Activated naive CD8-positive, alpha-beta T cell treated with anti-CD3 and anti-CD28 coated beads, Interleukin-2, amount 50 U/mL, for 24 hours (primary cell): ENCODE measurements around the gene BCAS4.
"Not testable (repeated sequence)": the region's sequence is repeated elsewhere in the genome, so short reads cannot be mapped to it uniquely, and the experiment has no call there.

Source experiments
- ATAC-seq: fragments of 150-1000 bp; cut with Tn5 transposase; one replicate; pipeline ENCODE4 v1.10.0; 2021
- DNase-seq: peaks from one replicate; pipeline ENCODE4 v3.0.0; 2021
- H3K27ac Mint-ChIP-seq: one replicate; pipeline ENCODE4 v1.8.0; 2021; ENCODE audit warnings: mild to moderate bottlenecking, mixed read lengths
- H3K27me3 Mint-ChIP-seq: one replicate; pipeline ENCODE4 v1.8.0; 2021; ENCODE audit warnings: mixed read lengths
- H3K36me3 Mint-ChIP-seq: one replicate; pipeline ENCODE4 v1.8.0; 2021; ENCODE audit warnings: low read depth, mixed read lengths
- H3K4me1 Mint-ChIP-seq: one replicate; pipeline ENCODE4 v1.8.0; 2021; ENCODE audit warnings: mixed read lengths
- H3K4me3 Mint-ChIP-seq: one replicate; pipeline ENCODE4 v1.8.0; 2021; ENCODE audit warnings: mild to moderate bottlenecking, moderate library complexity, mixed read lengths
- H3K9me3 Mint-ChIP-seq: one replicate; pipeline ENCODE4 v1.8.0; 2021; ENCODE audit warnings: mixed read lengths

The BCAS4 gene

GRCh38 chr20:50799890-50800550, 5.2 kb downstream of the BCAS4 start:
- no peak for ATAC-seq
- peaks cover 33% of the 10 kb centered on the region for H3K4me1 Mint-ChIP-seq

GRCh38 chr20:50800986-50801746, 6.3 kb downstream of the BCAS4 start:
- H3K27ac Mint-ChIP-seq, H3K9me3 Mint-ChIP-seq, DNase-seq, ATAC-seq, H3K4me3 Mint-ChIP-seq, H3K36me3 Mint-ChIP-seq, H3K27me3 Mint-ChIP-seq: not testable (repeated sequence)
- peaks cover 39% of the 10 kb centered on the region for H3K4me1 Mint-ChIP-seq

More at GRCh38 chr20:50799890-50800550, 5.2 kb downstream of the BCAS4 start:
- H3K9me3 Mint-ChIP-seq = no peaks in the 10 kb centered on the region
- no peak for DNase-seq
- H3K27me3 Mint-ChIP-seq = no peaks in the 10 kb centered on the region
- H3K36me3 Mint-ChIP-seq = peaks cover 3% of the 10 kb centered on the region
- H3K27ac Mint-ChIP-seq = no peak overlapping the region
- H3K4me3 Mint-ChIP-seq = no peak overlapping the region

GRCh38 chr20:50801747-50802125, 6.9 kb downstream of the BCAS4 start:
- ATAC-seq = no peak
- no peak for DNase-seq
- Mint-ChIP-seq H3K4me3 (no peak overlapping the region), H3K36me3 (peaks cover 3% of the 10 kb centered on the region), H3K27ac (peak overlapping the region; percentile 48), H3K27me3 (no peaks in the 10 kb centered on the region), H3K9me3 (no peaks in the 10 kb centered on the region), H3K4me1 (peaks cover 40% of the 10 kb centered on the region)

- no peaks in the 10 kb centered on the region for H3K36me3 Mint-ChIP-seq
- ATAC-seq (no peak), DNase-seq (no peak)
- H3K4me1 Mint-ChIP-seq = peaks cover 36% of the 10 kb centered on the region
- no peaks in the 10 kb centered on the region for H3K27me3 Mint-ChIP-seq
- no peaks in the 10 kb centered on the region for H3K9me3 Mint-ChIP-seq
- H3K4me3 Mint-ChIP-seq = no peak overlapping the region
- H3K27ac Mint-ChIP-seq = no peak overlapping the region
These were observed 7.4 kb downstream of the BCAS4 start for GRCh38 chr20:50802289-50802688.

GRCh38 chr20:50804437-50805348, 9.8 kb downstream of the BCAS4 start:
- H3K4me3 Mint-ChIP-seq = peak overlapping the region; percentile 57
- no peak for DNase-seq
- no peaks in the 10 kb centered on the region for H3K36me3 Mint-ChIP-seq
- H3K4me1 Mint-ChIP-seq = peaks cover 35% of the 10 kb centered on the region
- H3K27me3 Mint-ChIP-seq = no peaks in the 10 kb centered on the region
- H3K27ac Mint-ChIP-seq = peak overlapping the region; percentile 92
- peak; percentile 54 for ATAC-seq
- H3K9me3 Mint-ChIP-seq = no peaks in the 10 kb centered on the region

GRCh38 chr20:50805349-50805684, 10.5 kb downstream of the BCAS4 start:
- Mint-ChIP-seq H3K27me3 (no peaks in the 10 kb centered on the region), H3K36me3 (no peaks in the 10 kb centered on the region), H3K27ac (peak overlapping the region; percentile 92), H3K9me3 (no peaks in the 10 kb centered on the region), H3K4me3 (peak overlapping the region; percentile 57), H3K4me1 (peaks cover 36% of the 10 kb centered on the region)
- DNase-seq (no peak), ATAC-seq (no peak)

- Mint-ChIP-seq H3K4me3 (no peak overlapping the region), H3K9me3 (no peaks in the 10 kb centered on the region), H3K4me1 (peaks cover 41% of the 10 kb centered on the region), H3K27ac (peak overlapping the region; percentile 92), H3K36me3 (no peaks in the 10 kb centered on the region), H3K27me3 (no peaks in the 10 kb centered on the region)
- ATAC-seq = no peak
- DNase-seq = no peak
These were observed 11.4 kb downstream of the BCAS4 start for GRCh38 chr20:50806126-50806768.

GRCh38 chr20:50810063-50810462, 15.2 kb downstream of the BCAS4 start:
- Mint-ChIP-seq H3K36me3 (no peaks in the 10 kb centered on the region), H3K27ac (peak overlapping the region; percentile 15), H3K4me1 (peaks cover 55% of the 10 kb centered on the region), H3K9me3 (no peaks in the 10 kb centered on the region), H3K4me3 (no peak overlapping the region), H3K27me3 (no peaks in the 10 kb centered on the region)
- DNase-seq = no peak
- ATAC-seq = no peak

- ATAC-seq (no peak), DNase-seq (no peak)
- Mint-ChIP-seq H3K4me3 (no peak overlapping the region), H3K9me3 (no peaks in the 10 kb centered on the region), H3K27ac (no peak overlapping the region), H3K27me3 (no peaks in the 10 kb centered on the region), H3K36me3 (peaks cover 1% of the 10 kb centered on the region), H3K4me1 (peaks cover 55% of the 10 kb centered on the region)
These were observed 16.0 kb downstream of the BCAS4 start for GRCh38 chr20:50810842-50811241.

- Mint-ChIP-seq H3K4me3 (no peak overlapping the region), H3K4me1 (peaks cover 69% of the 10 kb centered on the region), H3K9me3 (no peaks in the 10 kb centered on the region), H3K27ac (peak overlapping the region; percentile 46), H3K36me3 (peaks cover 1% of the 10 kb centered on the region), H3K27me3 (no peaks in the 10 kb centered on the region)
- no peak for DNase-seq
- ATAC-seq = no peak
These were observed 18.3 kb downstream of the BCAS4 start for GRCh38 chr20:50813101-50813643.

- no peak overlapping the region for H3K4me3 Mint-ChIP-seq
- no peak for DNase-seq
- no peaks in the 10 kb centered on the region for H3K27me3 Mint-ChIP-seq
- peaks cover 3% of the 10 kb centered on the region for H3K9me3 Mint-ChIP-seq
- peaks cover 6% of the 10 kb centered on the region for H3K36me3 Mint-ChIP-seq
- H3K4me1 Mint-ChIP-seq = peaks cover 69% of the 10 kb centered on the region
- H3K27ac Mint-ChIP-seq = no peak overlapping the region
- ATAC-seq = no peak
These were observed 18.9 kb downstream of the BCAS4 start for GRCh38 chr20:50813801-50814200.

GRCh38 chr20:50814438-50815161, 19.7 kb downstream of the BCAS4 start:
- peak overlapping the region; percentile 90 for H3K27ac Mint-ChIP-seq
- peak overlapping the region; percentile 78 for H3K4me3 Mint-ChIP-seq
- DNase-seq (no peak), ATAC-seq (no peak)
- no peaks in the 10 kb centered on the region for H3K27me3 Mint-ChIP-seq
- peaks cover 3% of the 10 kb centered on the region for H3K9me3 Mint-ChIP-seq
- peaks cover 6% of the 10 kb centered on the region for H3K36me3 Mint-ChIP-seq
- peaks cover 72% of the 10 kb centered on the region for H3K4me1 Mint-ChIP-seq

- no peak for DNase-seq
- Mint-ChIP-seq H3K4me1 (peaks cover 73% of the 10 kb centered on the region), H3K27me3 (no peaks in the 10 kb centered on the region), H3K9me3 (peaks cover 3% of the 10 kb centered on the region), H3K27ac (peak overlapping the region; percentile 90), H3K36me3 (peaks cover 6% of the 10 kb centered on the region), H3K4me3 (peak overlapping the region; percentile 78)
- peak; percentile 42 for ATAC-seq
These were observed 20.5 kb downstream of the BCAS4 start for GRCh38 chr20:50815162-50815989.
